Liver (tissue), 9 donors: ENCODE measurements around the gene ARV1. TPM values are rescaled to one million over a fixed set of nuclear protein-coding genes. Genes with fewer than 3 reads are reported as not detected.

Experiments used
- DNase-seq: peaks from one replicate; pipeline ENCODE4 v3.0.0-alpha.2; 2017; ENCODE audit warnings: low spot score
- H3K27ac ChIP-seq, 2 donors: one replicate each; pipeline ENCODE4 v1.7.0; 2013; ENCODE audit warnings: inconsistent platforms in 2 of 2, low read length in 2 of 2, control low read depth in 1 of 2, low read depth in 1 of 2, mild to moderate bottlenecking in 1 of 2
- H3K27me3 ChIP-seq, 4 donors: one replicate each; pipeline versions ENCODE4 v1.6.1 to v1.7.0; 2013; ENCODE audit warnings: low read length in 3 of 4, inconsistent platforms in 1 of 4, mild to moderate bottlenecking in 1 of 4, moderate library complexity in 1 of 4; ENCODE audit not compliant: control insufficient read depth in 4 of 4, insufficient read depth in 4 of 4
- H3K36me3 ChIP-seq, 4 donors: one replicate each; pipeline versions ENCODE4 v1.6.1 to v1.7.0; 2013; ENCODE audit warnings: low read length in 3 of 4, mild to moderate bottlenecking in 3 of 4, low read depth in 1 of 4, moderate library complexity in 1 of 4; ENCODE audit not compliant: control insufficient read depth in 4 of 4, insufficient read depth in 3 of 4
- H3K4me1 ChIP-seq, 4 donors: one replicate each; pipeline versions ENCODE4 v1.6.1 to v1.7.0; 2013; ENCODE audit warnings: low read length in 3 of 4, mild to moderate bottlenecking in 3 of 4, moderate library complexity in 1 of 4; ENCODE audit not compliant: control insufficient read depth in 4 of 4, insufficient read depth in 4 of 4
- H3K4me3 ChIP-seq, 3 donors: one replicate each; pipeline versions ENCODE4 v1.6.1 to v1.7.0; 2013; ENCODE audit warnings: low read length in 3 of 3, control low read depth in 1 of 3, low read depth in 1 of 3, mild to moderate bottlenecking in 1 of 3
- H3K9ac ChIP-seq, 2 donors: one replicate each; pipeline ENCODE4 v1.7.0; 2013; ENCODE audit warnings: low read length in 2 of 2, mild to moderate bottlenecking in 2 of 2, moderate library complexity in 2 of 2, control low read depth in 1 of 2, low read depth in 1 of 2
- H3K9me3 ChIP-seq, 4 donors: one replicate each; pipeline versions ENCODE4 v1.6.1 to v1.7.0; 2013; ENCODE audit warnings: low read length in 3 of 4; ENCODE audit not compliant: control insufficient read depth in 4 of 4
- ATF3 ChIP-seq: IDR thresholded peaks from 2 replicates; pipeline ENCODE4 v1.6.1; 2016; ENCODE audit warnings: antibody characterized with exemption
- CTCF ChIP-seq: fragments of 150-350 bp; IDR thresholded peaks from 2 replicates; pipeline ENCODE4 v1.5.1; 2017; ENCODE audit warnings: improper control_type of control experiment, low read depth, low read length; ENCODE audit not compliant: missing input control
- EGR1 ChIP-seq, 2 donors: IDR thresholded peaks; 2 replicates each; pipeline ENCODE4 v1.6.1; 2016 to 2018; ENCODE audit warnings: antibody characterized with exemption in 2 of 2, low read depth in 2 of 2
- FOXA1 ChIP-seq: IDR thresholded peaks from 2 replicates; pipeline ENCODE4 v1.6.1; 2016; ENCODE audit warnings: antibody characterized with exemption
- FOXA2 ChIP-seq: IDR thresholded peaks from 2 replicates; pipeline ENCODE4 v1.6.1; 2016; ENCODE audit warnings: antibody characterized with exemption
- GABPA ChIP-seq, 2 donors: IDR thresholded peaks in 1 of 2; conservative IDR thresholded peaks in 1 of 2; 2 replicates each; pipeline ENCODE4 v1.6.1; 2016; ENCODE audit warnings: antibody characterized with exemption in 2 of 2, mild to moderate bottlenecking in 1 of 2, moderate library complexity in 1 of 2
- HNF4A ChIP-seq, 2 donors: conservative IDR thresholded peaks; 2 replicates each; pipeline ENCODE4 v1.6.1; 2016; ENCODE audit warnings: antibody characterized with exemption in 2 of 2, mild to moderate bottlenecking in 2 of 2
- HNF4G ChIP-seq: IDR thresholded peaks from 2 replicates; pipeline ENCODE4 v1.6.1; 2016; ENCODE audit warnings: antibody characterized with exemption
- JUND ChIP-seq, 2 donors: IDR thresholded peaks; 2 replicates each; pipeline ENCODE4 v1.6.1; 2016; ENCODE audit warnings: antibody characterized with exemption in 2 of 2
- MAX ChIP-seq: IDR thresholded peaks from 2 replicates; pipeline ENCODE4 v1.6.1; 2016; ENCODE audit warnings: antibody characterized with exemption
- NR2F2 ChIP-seq: IDR thresholded peaks from 2 replicates; pipeline ENCODE4 v1.6.1; 2016; ENCODE audit warnings: antibody characterized with exemption
- RAD21 ChIP-seq, 2 donors: IDR thresholded peaks; 2 replicates each; pipeline ENCODE4 v1.6.1; 2016; ENCODE audit warnings: antibody characterized with exemption in 2 of 2, mild to moderate bottlenecking in 2 of 2
- REST ChIP-seq: IDR thresholded peaks from 2 replicates; pipeline ENCODE4 v1.6.1; 2016; ENCODE audit warnings: antibody characterized with exemption, mild to moderate bottlenecking
- RXRA ChIP-seq, 2 donors: IDR thresholded peaks; 2 replicates each; pipeline ENCODE4 v1.6.1; 2017 to 2018; ENCODE audit warnings: antibody characterized with exemption in 2 of 2, mild to moderate bottlenecking in 1 of 2
- SP1 ChIP-seq: IDR thresholded peaks from 2 replicates; pipeline ENCODE4 v1.6.1; 2018; ENCODE audit warnings: antibody characterized with exemption, mild to moderate bottlenecking
- TAF1 ChIP-seq: conservative IDR thresholded peaks from 2 replicates; pipeline ENCODE4 v1.6.1; 2016; ENCODE audit warnings: antibody characterized with exemption, mild to moderate bottlenecking
- YY1 ChIP-seq: IDR thresholded peaks from 2 replicates; pipeline ENCODE4 v1.6.1; 2016; ENCODE audit warnings: antibody characterized with exemption, mild to moderate bottlenecking
- ZBTB33 ChIP-seq: IDR thresholded peaks from 2 replicates; pipeline ENCODE4 v1.6.1; 2016; ENCODE audit warnings: antibody characterized with exemption
- WGBS: extraction: QIAGEN DNeasy Blood & Tissue Kit; methylation state at CpG from one replicate; pipeline ENCODE4 v1.1.7; 2013; 5-methylcytosine and 5-hydroxymethylcytosine counted together
- polyA plus RNA-seq, 2 donors: library from polyadenylated mRNA; stranded (reverse) in 1 of 2; unstranded in 1 of 2; fragments of 200-250 nt in 1 of 2; fragments of >200 nt in 1 of 2; fragmentation: Nextera tagmentation in 1 of 2; extraction: Ambion mirVana in 1 of 2; gene quantifications; one replicate each; pipeline versions ENCODE4 v1.2.1 to v1.2.3, GENCODE V29; 2013 to 2015
- total RNA-seq, 2 donors: library from RNA; depleted of rRNA; stranded (reverse); fragments of >200 nt; gene quantifications; one replicate each; pipeline ENCODE4 v1.2.3, GENCODE V29; 2014
- donor health status: healthy.
- donor health status: healthy.
- donor health status: healthy.
- donor health status: healthy.
- donor health status: healthy.

Gene ARV1
- total and polyA plus RNA-seq, 4 donors, result 11.4 to 18.9 (median 14.6) TPM

- no peak overlapping the region for H3K9ac ChIP-seq
- no peak overlapping the region for H3K4me3 ChIP-seq
- H3K27me3 ChIP-seq, result no peaks in the 10 kb centered on the region
- H3K36me3 ChIP-seq, result peaks cover 17 to 57% (median 47%) of the 10 kb centered on the region in 4 donors
- DNase-seq, result no peak
- H3K4me1 ChIP-seq, result no peaks in the 10 kb centered on the region
- no peak for TF ChIP-seq YY1
- TF ChIP-seq HNF4G, result no peak
- no peak for TF ChIP-seq SP1
- no peak for TF ChIP-seq GABPA (IDR thresholded peaks at IDR 0.05 in 1 of 2, conservative IDR thresholded peaks at IDR 0.05 in 1 of 2)
- TF ChIP-seq RAD21 (IDR thresholded peaks at IDR 0.05), result no peak
- peaks cover 2 to 8% (median 4%) of the 10 kb centered on the region in 4 donors for H3K9me3 ChIP-seq
- WGBS, result 98% methylated on average over 4 of the region's 4 CpGs
- H3K27ac ChIP-seq, result no peak overlapping the region
These were observed 21.3 kb downstream of the ARV1 start for GRCh38 chr1:231000201-231000600.

- Histone ChIP-seq H3K9ac (no peak overlapping the region), H3K27ac (no peak overlapping the region), H3K4me1 (no peaks in the 10 kb centered on the region), H3K4me3 (no peak overlapping the region), H3K36me3 (peaks cover 17 to 54% (median 46%) of the 10 kb centered on the region in 4 donors), H3K9me3 (peaks cover 2 to 9% (median 4%) of the 10 kb centered on the region in 4 donors), H3K27me3 (no peaks in the 10 kb centered on the region)
- TF ChIP-seq REST (no peak), RXRA (IDR thresholded peaks at IDR 0.05) (no peak), NR2F2 (no peak), SP1 (no peak), EGR1 (IDR thresholded peaks at IDR 0.05; ENCODE audit: low read depth in 2 of 2) (no peak), RAD21 (IDR thresholded peaks at IDR 0.05) (no peak), FOXA2 (no peak), CTCF (no peak), JUND (IDR thresholded peaks at IDR 0.05) (no peak), HNF4A (conservative IDR thresholded peaks at IDR 0.05) (no peak), HNF4G (no peak), MAX (no peak), ZBTB33 (no peak), GABPA (IDR thresholded peaks at IDR 0.05 in 1 of 2, conservative IDR thresholded peaks at IDR 0.05 in 1 of 2) (no peak), TAF1 (no peak), YY1 (no peak), ATF3 (no peak), FOXA1 (no peak)
- WGBS, result 96% methylated on average over 1 of the region's 1 CpG
- no peak for DNase-seq
These were observed 21.7 kb downstream of the ARV1 start for GRCh38 chr1:231000639-231001038.
